ENCODE data around the gene RNF213.
"Not testable (repeated sequence)": the region's sequence is repeated elsewhere in the genome, so short reads cannot be mapped to it uniquely, and the experiment has no call there.

- not testable (repeated sequence) for TF ChIP-seq CTCF, POLR2A (IDR thresholded peaks at IDR 0.05)
Measured at GRCh38 chr17:80258296-80258695, 2.4 kb upstream of the RNF213 start.

Data from adrenal gland (tissue), 5 donors.